NOMO-1 treated with dmso at 0.1 percent for 144 hours (cell line): ENCODE measurements around the gene NDUFAF3.

Experiments used
- DNase-seq: peaks from one replicate; lab custom pipeline; 2025; ENCODE audit not compliant: unreplicated experiment; lab: John Stamatoyannopoulos, UW

NDUFAF3 gene, protein sequence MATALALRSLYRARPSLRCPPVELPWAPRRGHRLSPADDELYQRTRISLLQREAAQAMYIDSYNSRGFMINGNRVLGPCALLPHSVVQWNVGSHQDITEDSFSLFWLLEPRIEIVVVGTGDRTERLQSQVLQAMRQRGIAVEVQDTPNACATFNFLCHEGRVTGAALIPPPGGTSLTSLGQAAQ

GRCh38 chr3:49021813-49022687 is at the start of gene NDUFAF3:
Gene NDUFAF3, plus strand, starts transcription at chr3:49022121. Its CDS starts 24 bp downstream, at chr3:49022145.
- peak; percentile 72 for DNase-seq

DNA sequence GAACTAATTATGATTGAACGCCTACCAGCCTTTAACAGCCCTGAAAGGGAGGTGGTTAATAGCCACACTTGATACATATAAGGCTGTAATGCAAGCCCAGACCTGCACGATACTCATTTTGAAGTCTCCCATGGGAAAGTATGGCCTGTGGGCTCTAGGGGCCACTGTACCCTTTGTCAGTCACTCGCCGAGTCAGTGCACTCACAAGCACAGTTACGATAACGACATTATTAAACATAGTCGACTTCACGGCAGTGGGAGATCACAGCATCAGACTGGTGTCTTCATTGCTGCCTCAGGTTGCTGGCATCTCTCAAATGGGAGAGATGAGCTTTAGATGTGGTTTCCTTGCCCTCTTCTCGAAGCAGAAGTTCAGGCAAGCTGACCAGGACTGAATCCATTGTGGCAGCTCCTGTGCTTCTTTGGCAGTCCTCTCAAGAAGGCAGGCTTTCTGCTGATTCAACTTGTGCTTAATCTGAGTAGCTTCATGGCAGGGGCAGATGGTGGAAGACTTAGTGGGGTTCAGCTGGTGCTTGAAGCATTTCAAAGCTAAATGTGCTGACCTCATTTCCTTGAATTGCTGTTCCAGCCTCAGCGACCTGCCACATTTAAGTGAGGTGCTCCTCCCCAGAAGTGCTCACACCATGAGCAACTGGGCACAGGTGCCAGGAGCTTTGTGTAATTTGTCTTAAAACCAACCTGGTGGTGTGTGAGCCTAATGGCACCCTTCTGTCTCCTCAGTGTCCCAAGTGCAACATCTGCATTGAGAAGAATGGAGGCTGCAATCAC is 47.7 kb upstream of the NDUFAF3 start:
- DNase-seq = no peak

- DNase-seq = no peak
Measured at GRCh38 chr3:48979451-48979850, 42.5 kb upstream of the NDUFAF3 start.

- DNase-seq = no peak
Measured at GRCh38 chr3:48980295-48980694, 41.6 kb upstream of the NDUFAF3 start.

DNA sequence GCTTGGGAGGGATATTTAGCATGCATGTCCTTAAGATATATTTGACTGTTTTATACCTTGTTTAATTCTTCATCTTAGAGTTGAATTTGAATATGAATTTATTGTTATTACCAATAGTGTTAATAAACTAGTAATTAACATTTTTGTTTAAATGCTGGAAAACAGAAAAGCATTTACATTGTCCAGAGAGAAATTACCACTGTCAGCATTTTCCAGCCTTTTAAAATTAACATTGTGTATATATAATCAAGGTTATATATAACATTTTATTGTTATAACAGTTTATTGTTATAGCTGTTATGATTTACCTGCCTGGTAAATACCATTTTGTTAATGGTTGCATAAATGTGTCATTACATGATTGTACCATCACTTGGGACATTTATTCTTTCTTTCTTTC is 39.9 kb upstream of the NDUFAF3 start:
- DNase-seq = no peak

DNA sequence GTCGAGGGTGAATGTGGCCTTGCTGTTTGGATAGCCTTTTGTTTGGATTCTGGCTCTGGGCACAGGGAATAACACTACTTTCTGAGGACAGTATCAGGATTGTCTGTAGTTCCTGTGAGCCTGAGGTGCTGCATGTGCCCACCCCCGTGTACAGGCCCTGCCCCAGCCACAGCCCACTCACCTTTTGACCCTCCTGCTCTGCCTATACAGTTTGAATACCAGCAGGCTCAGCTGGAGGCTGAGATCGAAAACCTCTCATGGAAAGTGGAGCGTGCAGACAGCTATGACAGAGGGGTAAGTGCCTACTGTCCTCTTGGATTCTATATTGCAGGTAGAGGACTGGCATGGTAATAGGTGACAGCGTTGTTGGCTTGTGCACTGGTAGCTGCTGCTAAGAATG is 39.2 kb upstream of the NDUFAF3 start:
- no peak for DNase-seq

- no peak for DNase-seq
Measured at GRCh38 chr3:48983096-48983495, 38.8 kb upstream of the NDUFAF3 start.

GRCh38 chr3:48984663-48985062 is 37.3 kb upstream of the NDUFAF3 start:
- DNase-seq = no peak

GRCh38 chr3:48985831-48986376 is 36.0 kb upstream of the NDUFAF3 start:
- DNase-seq = no peak

GRCh38 chr3:48989126-48989795 is 32.7 kb upstream of the NDUFAF3 start:
- DNase-seq = no peak

DNA sequence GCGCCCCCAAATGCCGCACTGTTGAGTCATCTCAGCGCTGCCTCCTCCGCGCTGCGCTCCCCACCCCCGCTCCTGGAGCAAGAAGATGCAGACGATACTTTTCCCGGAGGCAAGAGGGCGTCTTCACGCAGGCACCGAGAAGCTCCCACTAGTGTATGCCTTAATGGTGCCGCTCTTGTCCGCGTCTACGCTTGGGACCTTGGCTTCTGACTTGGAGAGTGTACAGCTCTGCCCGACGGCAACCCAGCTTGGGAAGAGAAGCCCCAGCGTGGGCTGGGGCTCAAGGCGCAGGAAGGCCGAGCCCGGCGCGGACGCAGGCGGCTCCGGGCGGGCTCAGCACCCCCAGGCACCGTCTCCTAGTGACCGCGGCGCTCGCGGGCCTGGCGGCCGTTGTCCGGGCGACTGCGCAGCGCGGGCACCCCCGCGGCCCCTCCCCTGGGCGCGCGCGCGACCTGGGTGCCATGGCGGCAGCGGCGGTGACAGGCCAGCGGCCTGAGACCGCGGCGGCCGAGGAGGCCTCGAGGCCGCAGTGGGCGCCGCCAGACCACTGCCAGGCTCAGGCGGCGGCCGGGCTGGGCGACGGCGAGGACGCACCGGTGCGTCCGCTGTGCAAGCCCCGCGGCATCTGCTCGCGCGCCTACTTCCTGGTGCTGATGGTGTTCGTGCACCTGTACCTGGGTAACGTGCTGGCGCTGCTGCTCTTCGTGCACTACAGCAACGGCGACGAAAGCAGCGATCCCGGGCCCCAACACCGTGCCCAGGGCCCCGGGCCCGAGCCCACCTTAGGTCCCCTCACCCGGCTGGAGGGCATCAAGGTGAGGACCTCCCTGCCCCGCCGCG is 31.9 kb upstream of the NDUFAF3 start, which contains the start of gene P4HTM:
Gene P4HTM (plus strand): TSS at position 446 of the 840 bp plus-strand sequence. CDS start 16 bp downstream, at position 462.
- DNase-seq = peak; percentile 55

GRCh38 chr3:48990636-48991469 is 31.1 kb upstream of the NDUFAF3 start:
- DNase-seq = no peak

- no peak for DNase-seq
Measured at GRCh38 chr3:48991851-48992545, 29.9 kb upstream of the NDUFAF3 start.

DNA sequence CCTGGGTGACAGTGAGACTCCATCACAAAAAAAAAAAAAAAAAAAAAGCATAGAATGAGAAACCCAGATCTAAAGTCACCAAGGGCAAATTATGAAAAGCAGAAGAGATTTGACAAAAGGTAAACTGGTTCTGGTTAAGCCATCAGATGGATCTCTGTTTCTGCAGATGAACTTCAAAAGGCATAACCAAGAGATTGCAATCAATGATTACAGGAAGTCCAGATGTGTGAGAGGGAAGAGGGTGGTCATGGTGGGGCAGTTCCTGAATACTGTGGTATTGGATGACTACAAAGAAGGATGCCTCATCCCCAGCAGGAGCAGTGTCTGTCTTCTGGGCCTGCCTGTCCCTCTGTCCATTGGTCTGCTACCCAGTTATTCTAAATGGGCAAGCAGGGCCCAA is 28.1 kb upstream of the NDUFAF3 start:
- no peak for DNase-seq

- no peak for DNase-seq
Measured at GRCh38 chr3:48996640-48997039, 25.3 kb upstream of the NDUFAF3 start.

DNA sequence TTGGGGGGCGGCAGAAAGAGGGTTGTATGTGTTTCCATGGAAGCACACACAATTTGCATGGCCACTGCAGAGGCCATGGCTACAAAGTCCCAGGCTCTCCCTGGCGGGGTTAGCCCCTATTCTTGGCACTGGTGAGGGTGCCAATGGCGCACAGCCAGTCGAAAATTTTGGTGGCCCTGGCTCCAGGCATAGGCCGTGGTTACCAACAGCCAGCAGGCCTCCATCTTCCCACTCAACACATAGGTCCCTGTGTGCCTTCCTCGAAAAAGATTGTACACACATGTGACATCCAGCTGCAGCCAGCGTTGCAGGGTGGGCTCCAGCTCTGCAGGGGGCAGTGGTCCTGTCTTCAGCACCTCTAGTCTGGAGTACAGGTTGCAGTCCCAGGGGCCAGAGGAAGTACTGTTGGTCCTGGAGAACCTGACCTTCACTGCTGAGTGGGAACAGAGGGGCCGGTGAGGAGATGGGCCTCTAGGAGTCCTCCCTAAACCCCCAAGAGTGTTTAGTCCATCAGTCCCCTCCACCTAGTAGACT is 24.8 kb upstream of the NDUFAF3 start:
- DNase-seq = no peak

- no peak for DNase-seq
Measured at GRCh38 chr3:48997714-48998637, 23.9 kb upstream of the NDUFAF3 start.
